GM21786 (cell line): ENCODE results near the gene MTMR6.
"Not testable (repeated sequence)": the region's sequence is repeated elsewhere in the genome, so short reads cannot be mapped to it uniquely, and the experiment has no call there.

ENCODE experiments used
- ATAC-seq: cut with Tn5 transposase; IDR thresholded peaks from one replicate; pipeline ENCODE4 v1.9.1; 2021; ENCODE audit not compliant: unreplicated experiment

Gene MTMR6

DNA sequence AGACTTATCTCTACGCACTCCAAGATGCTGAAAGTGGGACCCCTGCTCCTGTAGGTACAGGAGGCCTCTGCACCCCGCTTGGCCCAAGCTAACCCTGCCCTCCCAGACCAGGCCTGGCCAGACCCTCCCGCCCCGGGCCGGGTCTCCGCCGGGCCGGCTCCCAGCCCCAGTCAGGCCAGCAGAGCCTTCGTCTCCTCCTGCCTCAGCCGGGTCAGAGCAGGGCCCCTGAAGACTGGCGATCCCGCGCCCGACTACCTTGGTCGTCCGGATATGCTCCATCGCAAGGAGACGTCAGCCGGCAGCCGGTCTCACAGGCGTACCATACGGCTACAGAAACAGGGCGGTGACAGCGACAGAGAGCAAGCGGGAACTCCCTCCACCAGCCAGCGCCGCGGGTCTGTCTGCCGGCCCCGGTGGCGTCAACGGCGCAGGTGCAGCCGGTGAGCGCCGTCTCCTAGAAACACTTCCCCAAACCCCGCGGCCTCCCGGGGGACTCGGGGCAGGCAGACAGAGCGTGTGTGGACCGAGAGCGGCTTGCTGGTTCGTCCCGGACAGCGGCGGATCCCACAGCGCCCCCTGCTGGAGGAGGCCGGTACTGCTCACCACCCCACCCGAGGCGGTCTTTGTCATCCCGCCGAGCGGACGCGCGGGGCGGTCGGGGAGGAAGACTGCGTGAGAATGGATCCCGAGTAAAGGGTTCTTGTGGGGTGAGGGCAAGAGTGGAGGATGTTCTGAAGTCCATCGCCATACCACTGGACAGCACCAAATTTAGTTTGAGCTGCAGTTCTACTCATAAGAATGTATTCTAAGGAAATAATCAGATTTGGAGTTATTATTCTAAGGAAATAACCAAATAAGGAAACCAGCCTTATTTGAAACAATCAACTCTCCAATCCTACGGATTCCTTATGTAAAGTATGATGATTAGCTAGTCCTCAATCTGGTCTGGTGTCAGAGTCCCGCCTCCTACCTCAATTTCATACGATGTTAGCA lies at the start of gene MTMR6:
Gene MTMR6 (minus strand): TSS at position 520 of the 993 bp plus-strand sequence. CDS start 241 bp downstream, at position 279.
- ATAC-seq, result peak; percentile 91

DNA sequence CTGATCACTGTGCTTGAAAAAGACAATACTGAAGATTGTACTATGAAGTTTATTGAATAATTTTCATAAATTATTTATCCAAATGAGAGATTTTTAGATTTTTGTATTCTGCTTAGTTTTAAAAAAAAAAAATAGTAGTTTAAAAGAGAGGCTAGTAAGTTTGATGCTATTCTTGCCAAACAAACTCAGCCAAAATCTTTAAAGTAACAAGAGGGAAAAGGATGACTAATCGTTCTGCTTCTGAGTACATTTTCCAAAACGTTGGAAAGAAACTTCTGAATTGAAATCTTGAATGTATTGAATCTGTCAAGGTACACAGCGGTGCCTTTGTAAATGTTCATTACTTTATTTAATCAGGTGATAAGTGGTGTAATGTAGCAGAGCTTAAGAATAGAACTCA lies 48.6 kb upstream of the MTMR6 start:
- ATAC-seq, result no peak

GRCh38 chr13:25330541-25330940 lies 43.3 kb upstream of the MTMR6 start:
- ATAC-seq, result no peak

DNA sequence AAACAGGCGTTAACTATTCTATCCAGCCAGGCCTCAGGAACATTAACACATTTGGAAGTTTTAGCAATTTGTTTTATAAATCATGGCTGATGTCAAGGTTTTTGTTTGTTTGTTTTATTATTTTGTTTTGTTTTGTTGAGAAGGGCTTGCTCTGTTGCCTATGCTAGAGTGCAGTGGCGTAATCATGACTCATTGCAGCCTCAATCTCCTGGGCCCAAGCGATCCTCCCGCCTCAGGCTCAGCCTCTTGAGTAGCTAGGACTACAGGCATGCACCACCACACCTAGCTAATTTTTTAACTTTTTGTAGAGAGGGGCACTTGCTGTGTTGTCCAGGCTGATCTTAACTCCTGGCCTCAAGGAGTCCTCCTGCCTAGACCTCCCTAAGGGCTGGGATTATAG lies 42.4 kb upstream of the MTMR6 start:
- ATAC-seq, result no peak

- no peak for ATAC-seq
Observed at GRCh38 chr13:25324100-25324499, 36.8 kb upstream of the MTMR6 start.

GRCh38 chr13:25319771-25320170 lies 32.5 kb upstream of the MTMR6 start:
- ATAC-seq, result no peak

- ATAC-seq, result not testable (repeated sequence)
Observed at GRCh38 chr13:25318946-25319345, 31.7 kb upstream of the MTMR6 start.

DNA sequence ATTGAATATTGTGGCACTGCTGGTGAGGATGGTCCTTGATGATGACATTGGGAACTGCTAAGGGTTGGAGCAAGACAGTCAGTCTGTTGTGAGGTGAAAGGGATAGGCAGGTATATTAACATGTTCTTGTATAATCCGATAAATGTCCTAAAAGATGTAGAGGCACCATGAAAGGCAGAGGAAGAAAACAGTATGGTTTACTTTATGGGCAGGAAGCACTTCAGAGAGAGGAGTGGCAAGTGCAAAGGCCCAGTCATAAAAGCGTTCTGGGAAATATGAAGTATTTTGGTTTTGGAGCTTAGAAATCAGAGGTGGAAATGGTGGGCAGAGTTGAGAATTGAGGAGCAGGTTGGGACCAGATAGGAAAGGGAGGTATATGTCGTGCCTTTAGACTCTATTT lies 23.6 kb upstream of the MTMR6 start:
- no peak for ATAC-seq

GRCh38 chr13:25306671-25307464 lies 19.6 kb upstream of the MTMR6 start:
- ATAC-seq, result no peak

- no peak for ATAC-seq
Observed at GRCh38 chr13:25302121-25302520, 14.8 kb upstream of the MTMR6 start.

GRCh38 chr13:25301347-25302113 lies 14.2 kb upstream of the MTMR6 start, which contains the start of gene NUP58:
Gene NUP58, plus strand, starts transcription at chr13:25301625. Its CDS starts 149 bp downstream, at chr13:25301774.
- peak; percentile 99 for ATAC-seq

GRCh38 chr13:25300861-25301346 lies 13.6 kb upstream of the MTMR6 start:
- ATAC-seq, result peak; percentile 2

DNA sequence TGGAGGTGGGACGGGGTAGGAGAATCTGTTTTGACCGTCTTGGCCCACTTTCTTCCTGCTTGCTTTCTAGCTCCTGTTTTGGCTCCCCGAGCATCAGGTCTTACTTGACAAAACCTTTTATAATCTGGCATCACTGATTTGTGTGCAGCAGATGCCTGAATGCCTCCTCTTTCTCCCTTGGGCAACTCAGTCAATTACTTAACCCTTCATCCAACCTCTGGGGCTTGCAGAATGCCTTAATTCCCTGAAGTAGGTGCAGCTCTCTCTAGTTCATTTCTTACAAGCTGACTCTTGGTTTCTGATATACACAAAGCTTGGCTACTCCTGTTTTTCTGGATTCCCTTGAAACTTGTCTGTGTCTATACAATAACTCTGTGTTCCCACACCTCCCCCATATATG lies 8.4 kb upstream of the MTMR6 start:
- no peak for ATAC-seq

DNA sequence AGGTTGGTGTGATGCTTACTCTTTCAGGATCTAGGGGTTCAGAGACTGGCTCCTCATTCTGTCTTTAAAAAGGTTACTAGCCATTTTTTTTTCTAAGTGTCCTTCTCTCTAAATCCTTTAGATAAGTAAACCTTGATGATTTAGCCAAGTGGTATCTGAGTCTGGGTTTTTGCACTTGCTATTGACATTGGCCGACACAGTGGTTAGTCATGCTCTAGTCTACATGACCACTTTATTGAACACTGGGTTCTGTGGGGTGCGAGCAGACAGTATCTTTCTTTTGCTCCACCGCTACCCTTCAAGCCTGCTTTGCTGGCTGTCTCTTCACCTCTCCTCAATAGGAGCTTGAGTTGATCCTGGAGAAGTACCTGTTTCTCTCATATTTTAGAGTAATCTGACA lies 7.9 kb upstream of the MTMR6 start:
- ATAC-seq, result no peak

DNA sequence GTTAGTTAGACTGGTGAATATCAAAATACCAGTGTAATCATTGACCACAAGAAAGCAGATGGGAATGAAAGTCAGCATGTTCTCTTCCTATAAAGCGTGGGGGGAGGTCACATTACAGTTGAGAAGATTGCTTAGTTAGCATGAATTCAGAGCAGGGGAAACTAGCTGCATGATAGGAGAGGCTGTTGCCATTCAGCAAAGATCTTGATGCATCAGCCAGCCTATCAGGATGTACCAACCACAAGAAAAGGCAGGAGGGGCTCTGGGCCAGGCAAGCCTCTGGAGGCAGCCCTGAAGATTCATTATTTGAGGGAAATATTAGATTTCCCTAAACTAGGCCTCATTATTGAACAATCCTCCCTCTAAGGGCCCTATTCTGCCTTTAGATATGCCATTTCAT lies 5.0 kb upstream of the MTMR6 start:
- ATAC-seq, result no peak

GRCh38 chr13:25291691-25292090 lies 4.4 kb upstream of the MTMR6 start:
- no peak for ATAC-seq

DNA sequence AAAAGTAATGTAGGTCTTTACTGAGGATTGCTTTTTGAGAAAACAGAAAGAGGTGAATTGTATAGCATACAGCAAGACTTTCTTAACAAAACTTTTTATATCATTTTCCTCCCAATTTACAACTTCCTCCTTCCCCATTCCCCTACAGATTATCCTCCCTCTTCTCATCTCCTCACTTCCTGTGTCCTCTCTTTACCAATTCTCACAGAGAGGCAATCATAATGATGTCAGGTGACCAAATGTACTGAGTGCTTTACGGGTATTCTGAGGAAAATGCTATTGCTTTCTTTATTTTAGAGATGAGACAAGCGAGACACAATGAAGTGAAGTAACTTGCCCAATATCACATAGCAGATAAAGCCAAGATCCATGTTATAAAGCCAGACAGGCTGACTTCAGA lies 1.7 kb upstream of the MTMR6 start:
- ATAC-seq, result no peak

DNA sequence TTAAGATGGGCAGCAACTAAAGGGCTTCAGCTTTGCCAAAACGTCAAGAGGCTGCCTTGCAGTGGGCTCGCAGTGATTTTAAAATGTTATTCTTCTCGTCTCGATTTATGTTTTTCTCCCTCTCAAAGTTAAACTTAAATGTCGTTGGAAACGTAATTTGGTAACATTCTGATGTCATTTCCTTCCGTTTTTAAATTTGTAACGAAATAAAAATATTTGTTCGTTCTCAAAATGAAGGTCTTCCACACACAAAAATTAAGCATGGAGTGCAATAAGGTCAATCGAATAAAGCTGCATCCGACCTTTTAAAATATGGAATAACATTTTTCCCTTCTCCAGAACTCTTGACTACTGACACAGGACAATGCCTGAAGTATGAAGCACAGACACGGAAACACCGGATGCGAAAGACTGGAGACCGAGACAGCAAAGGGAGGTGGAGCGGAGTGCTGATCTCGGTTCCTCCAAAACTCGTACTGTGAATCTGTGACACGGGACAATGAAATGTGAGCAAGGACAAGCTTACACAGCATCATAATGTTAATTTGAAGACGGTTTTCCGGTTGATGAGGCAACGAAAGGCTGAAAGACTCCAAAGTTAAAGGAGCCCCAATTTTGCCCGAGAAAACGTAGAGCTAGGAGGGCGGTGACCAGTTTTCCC lies 850 bp downstream of the MTMR6 start:
- no peak for ATAC-seq

DNA sequence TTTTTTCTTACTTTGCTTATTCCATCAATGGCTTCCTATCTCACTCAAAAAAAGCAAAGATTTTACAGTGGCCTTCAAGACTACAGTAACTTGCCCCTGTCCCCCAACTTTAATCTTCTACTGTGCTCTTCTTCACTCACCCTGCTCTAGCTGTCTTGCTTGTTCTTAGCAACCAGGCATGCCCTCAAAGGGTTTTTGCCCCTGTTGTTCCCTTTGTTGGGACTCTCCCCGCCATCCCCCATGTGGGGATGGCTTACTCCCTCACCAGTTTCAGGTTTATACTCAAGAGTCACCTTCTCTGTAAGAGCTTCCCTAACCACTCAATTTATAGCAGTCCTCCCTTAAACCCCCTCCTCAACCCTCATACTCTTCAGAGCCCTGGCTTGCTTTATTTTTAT lies 5.4 kb downstream of the MTMR6 start:
- peak; percentile 28 for ATAC-seq

DNA sequence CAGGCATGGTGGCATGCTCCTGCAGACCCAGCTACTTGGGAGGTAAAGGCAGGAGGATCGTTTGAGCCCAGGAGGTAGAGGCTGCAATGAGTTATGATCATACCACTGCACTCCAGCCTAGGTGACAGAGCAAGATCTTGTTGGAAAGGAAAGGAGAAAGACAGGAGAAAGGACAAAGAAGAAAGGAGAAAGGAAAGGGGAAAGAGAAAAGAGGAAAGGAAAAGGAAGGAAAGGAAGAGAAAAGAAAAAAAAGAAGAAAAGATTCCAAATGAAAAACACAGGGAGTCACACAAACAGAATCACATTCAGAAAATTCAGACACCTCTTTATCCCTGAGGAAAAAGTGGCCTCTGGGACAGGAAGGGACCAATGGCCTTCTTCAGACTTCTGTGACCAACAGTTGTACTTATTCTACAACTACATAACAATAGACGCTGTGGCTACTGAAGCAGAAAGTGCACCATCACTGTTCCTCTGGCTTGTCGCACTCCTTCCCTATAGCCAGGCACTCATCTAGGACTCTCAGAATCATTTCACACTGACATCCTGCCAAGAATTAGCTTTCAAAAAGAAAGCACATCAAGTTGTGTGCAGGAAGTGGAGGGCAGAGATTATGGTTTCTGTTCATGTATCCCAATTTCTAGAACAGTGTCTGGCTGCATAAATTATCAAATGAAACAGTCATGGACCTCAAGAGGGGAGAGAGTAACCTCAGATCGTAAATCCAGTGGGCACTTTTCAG lies 5.9 kb downstream of the MTMR6 start:
- peak; percentile 84 for ATAC-seq
